ENCODE measurements around the gene MEGF10.

The MEGF10 gene

DNA sequence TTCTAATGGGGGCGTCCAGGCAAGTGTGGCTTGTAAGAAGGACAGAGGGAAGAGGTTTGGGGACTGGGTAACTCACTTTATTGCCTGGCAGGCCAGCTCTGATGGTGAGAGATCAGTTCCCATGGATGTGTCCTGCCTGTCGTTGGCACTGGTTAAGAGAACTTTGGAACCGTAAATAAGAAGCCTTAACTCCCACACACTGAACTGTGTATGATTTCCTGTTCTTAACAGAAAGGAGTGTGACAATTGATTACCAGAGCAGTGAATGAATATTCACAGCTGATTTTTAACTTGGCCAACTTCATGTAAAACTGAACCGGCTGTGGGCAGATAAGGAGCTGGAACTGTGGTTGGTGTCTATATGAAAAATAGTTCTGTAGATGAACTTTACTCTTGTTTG is 63.2 kb downstream of the MEGF10 start:
- TF ChIP-seq POLR2A (IDR thresholded peaks at IDR 0.05; ENCODE audit: low read depth, low read length), result no peak
- no peak for FAIRE-seq
- DNase-seq (ENCODE audit: insufficient read length, low spot score), result no peak

DNA sequence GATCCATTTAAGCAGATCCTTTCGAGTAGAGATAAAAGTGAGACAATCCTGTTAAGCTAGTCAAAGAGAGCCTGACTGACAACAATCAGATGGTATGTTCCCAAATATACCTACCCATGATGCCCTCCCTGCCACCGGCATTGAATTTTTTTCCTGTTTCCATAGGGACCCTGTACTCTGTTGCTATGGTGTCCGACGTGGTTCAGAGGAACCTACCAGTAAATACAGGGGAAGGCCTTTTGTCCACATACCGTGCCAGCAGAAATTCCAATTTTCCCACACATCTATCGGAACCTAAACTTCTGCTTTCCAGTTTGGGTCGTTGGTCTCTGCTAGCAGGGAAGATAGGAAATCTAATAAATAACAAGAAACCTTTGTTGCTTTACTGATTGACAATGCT is 64.7 kb downstream of the MEGF10 start:
- no peak for DNase-seq (ENCODE audit: insufficient read length, low spot score)
- no peak for TF ChIP-seq POLR2A (IDR thresholded peaks at IDR 0.05; ENCODE audit: low read depth, low read length)
- FAIRE-seq, result no peak

DNA sequence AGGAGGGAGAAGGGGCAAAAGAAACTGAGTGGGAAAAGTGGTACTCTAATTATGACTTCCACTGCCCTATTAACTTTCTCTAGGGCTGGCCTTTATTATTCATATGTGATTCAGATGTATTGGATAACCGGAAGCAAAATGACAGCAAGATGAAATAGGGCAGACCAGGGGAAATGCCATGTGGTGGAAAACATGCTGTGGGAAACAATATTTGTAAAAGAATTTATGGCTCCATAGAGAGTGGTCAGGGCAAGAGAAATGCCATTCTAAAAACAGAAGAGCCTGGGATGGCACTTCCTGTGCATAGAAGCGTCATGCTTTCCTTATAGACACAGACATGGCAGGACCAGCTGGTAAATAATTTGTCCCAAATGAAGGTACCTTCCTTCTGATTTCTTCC is 67.7 kb downstream of the MEGF10 start:
- TF ChIP-seq POLR2A (IDR thresholded peaks at IDR 0.05; ENCODE audit: low read depth, low read length), result no peak
- DNase-seq (ENCODE audit: insufficient read length, low spot score) (peak; percentile 4), FAIRE-seq (no peak)

DNA sequence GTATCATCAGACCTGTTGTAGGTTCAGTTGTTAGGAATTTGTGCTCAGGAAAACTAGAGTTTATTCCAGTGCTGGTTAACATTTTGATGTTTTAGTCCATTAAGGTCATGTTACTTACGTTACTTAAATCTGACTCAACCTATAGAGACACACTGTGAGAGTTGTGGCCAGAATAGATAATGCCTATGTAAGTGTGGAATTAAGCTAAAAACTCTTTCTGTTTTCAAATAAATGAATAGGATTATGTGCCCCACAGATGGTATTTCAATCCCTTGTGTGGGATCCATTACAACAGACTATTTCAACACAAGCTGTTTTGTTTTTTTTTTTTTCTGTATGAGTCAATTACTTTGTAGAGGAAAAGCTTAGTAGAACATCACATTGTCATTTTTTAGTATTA is 68.1 kb downstream of the MEGF10 start:
- DNase-seq (ENCODE audit: insufficient read length, low spot score) (no peak), FAIRE-seq (peak; percentile 69)
- no peak for TF ChIP-seq POLR2A (IDR thresholded peaks at IDR 0.05; ENCODE audit: low read depth, low read length)

DNA sequence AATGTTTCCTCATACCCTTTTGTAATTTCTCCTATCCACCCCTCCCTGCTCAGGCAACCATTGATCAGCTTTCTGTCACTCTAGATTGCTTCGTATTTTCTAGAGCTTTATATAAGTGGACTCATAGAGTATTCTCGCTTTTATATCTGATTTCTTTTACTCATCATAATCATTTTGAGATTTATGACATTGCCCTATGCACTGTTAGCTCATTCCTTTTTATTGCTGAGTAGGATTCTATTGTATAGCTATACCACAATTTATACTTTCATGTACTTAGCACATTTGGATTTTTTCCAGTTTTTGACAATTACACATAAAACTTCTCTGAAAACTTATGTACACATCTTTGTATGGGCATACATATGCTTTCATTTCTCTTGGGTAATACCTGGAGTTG is 68.9 kb downstream of the MEGF10 start:
- no peak for FAIRE-seq
- DNase-seq (ENCODE audit: insufficient read length, low spot score), result no peak
- TF ChIP-seq POLR2A (IDR thresholded peaks at IDR 0.05; ENCODE audit: low read depth, low read length), result no peak

DNA sequence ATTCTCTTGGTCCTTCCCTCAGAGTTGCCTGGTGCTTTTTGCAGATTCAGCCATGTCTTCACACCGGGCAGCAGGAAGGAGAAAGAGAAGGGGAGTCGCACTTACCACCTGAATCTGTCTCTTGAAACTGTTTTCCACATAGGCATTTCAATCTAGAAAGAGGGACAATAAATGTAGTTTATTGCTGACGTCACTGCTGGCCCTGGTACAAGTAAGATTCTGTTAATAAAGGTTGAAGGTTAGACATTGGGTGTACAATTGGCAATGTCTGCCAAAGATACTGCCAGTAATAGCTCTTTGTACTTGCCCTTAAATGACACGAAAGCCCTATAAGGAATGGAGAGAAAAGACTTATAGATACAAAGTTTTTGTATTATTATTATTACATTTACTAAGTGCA is 72.8 kb downstream of the MEGF10 start:
- DNase-seq (ENCODE audit: insufficient read length, low spot score) (no peak), FAIRE-seq (no peak)
- TF ChIP-seq POLR2A (IDR thresholded peaks at IDR 0.05; ENCODE audit: low read depth, low read length), result no peak

DNA sequence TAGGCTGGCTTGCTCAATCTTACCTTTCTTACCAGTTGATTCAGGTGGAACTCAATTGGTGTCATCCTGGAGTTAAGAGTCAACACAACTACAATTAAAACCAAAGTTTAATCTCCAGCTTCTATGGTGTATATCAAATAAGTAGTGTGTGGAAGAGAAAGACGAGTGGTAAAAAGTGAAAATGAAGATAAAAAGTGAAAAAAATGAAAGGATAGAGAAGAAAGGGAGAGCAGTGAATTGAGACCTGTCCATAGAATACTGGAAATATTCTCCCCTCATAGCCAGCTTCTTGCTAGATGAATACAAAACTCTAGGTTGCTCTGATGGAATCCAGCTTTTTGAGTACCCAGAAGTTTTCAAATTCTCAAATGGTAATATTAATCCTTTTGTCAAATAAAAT is 76.4 kb downstream of the MEGF10 start:
- FAIRE-seq, result no peak
- no peak for TF ChIP-seq POLR2A (IDR thresholded peaks at IDR 0.05; ENCODE audit: low read depth, low read length)
- DNase-seq (ENCODE audit: insufficient read length, low spot score), result no peak

DNA sequence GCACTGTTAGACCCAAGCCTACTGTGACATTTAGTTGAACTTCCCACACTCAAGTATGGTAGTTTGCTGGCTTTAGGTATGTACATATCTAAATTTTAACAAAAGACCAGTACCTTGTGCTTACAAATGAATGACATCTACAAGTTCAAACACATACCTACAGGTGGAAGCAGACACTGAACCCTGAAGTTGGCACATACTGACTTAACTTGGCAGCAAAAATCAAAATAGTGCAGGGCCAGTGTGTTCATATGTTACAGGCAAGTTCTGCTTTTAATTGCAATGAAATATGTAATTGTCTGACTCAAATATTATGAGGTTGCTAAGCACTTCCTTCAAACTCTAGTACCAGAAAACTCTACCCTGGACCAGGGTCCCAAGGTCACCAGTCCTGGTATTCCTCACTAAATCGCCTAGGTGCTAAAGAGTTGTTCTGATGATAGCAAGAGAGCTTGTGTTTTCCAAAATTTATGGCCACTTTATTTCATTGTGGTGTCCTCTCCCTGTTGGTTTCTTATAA is 77.4 kb downstream of the MEGF10 start:
- no peak for FAIRE-seq

DNA sequence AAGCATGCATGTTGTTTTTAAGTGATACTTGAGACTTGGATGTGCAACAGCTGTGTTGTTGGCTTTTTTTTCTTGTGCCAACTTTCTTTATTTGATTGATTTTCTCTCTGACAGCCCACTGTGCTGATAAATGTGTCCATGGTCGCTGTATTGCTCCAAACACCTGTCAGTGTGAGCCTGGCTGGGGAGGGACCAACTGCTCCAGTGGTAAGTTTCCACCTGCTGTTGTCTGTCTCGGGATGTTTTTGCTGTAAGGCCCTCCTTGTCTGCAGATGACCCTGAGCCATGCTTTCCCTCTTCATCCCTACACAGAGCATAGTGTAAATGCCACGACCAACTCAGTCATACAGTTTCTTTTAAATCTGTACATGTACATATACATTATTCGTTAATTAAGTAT is 79.2 kb downstream of the MEGF10 start:
- no peak for FAIRE-seq
- TF ChIP-seq POLR2A (IDR thresholded peaks at IDR 0.05; ENCODE audit: low read depth, low read length), result no peak

More for the DNA sequence above, 77.4 kb downstream of the MEGF10 start:
- no peak for DNase-seq (ENCODE audit: insufficient read length, low spot score)
- no peak for TF ChIP-seq POLR2A (IDR thresholded peaks at IDR 0.05; ENCODE audit: low read depth, low read length)

DNA sequence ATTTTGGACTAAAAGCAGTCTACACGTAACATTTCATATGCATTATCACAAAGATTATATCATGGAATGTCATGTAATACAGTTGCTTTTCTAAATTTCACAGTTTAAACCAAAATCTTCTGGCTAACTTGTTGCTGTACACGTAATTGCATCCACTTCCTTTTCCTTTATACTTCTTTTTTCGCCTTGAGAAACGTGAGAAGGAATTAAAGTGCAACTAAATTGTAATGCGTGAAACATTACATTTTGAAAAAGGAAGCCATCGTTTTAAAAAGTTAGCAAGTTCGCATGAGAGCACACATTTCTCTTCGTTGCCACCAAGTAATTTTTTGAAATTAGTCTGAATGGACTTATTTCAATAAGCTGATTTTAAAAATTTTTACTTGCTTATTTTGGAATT is 80.0 kb downstream of the MEGF10 start:
- DNase-seq (ENCODE audit: insufficient read length, low spot score), result no peak
- no peak for TF ChIP-seq POLR2A (IDR thresholded peaks at IDR 0.05; ENCODE audit: low read depth, low read length)
- no peak for FAIRE-seq

More for the DNA sequence above, 79.2 kb downstream of the MEGF10 start:
- DNase-seq (ENCODE audit: insufficient read length, low spot score), result no peak

DNA sequence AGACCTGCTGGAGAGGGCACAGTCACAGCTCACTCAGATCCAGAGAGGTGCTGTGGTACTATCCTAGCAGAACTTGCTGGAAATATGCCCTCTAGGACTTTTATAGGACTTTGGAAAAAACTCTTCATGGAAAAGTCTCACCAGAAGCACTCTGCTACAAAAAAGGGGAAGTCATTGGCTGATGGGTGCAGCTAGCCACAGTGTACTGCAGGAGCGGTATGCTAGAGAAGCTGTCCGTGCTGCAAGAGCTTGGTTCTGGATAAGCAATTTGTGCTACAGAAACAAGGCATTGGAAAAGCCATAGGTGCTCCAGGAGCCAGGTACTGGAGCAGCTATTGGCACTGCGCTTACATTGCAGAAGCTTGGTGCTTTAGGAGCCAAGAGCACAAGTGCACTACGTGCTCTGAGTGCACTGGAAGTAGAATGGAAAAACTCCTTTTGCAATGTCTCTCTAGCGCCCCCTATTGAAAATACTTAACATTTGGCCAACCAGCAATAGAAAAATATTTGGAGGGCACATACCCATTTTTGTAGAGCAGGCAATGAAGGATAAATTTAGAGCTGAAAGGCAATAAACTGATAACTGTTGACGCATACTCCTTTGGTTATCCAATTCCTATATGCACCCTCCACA is 83.4 kb downstream of the MEGF10 start:
- FAIRE-seq (no peak), DNase-seq (ENCODE audit: insufficient read length, low spot score) (no peak)
- no peak for TF ChIP-seq POLR2A (IDR thresholded peaks at IDR 0.05; ENCODE audit: low read depth, low read length)

DNA sequence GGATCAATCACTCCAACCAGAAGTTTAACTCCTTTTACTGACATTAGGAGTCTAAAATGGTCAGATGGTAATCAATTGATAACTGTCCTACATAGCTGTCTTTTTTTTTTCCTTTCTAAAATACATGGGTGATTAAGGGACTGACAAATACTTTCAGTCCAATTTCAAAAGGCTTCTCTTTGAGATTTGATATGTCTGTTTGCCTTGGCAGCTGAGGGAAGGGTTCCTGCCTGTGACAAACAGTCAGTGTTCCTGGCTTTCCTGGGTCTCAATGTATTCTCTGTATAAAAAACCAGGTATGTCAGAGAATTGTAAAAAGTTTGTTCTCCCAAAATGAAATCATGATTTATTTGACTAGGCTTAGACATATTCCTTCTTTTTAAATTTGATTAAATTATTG is 84.5 kb downstream of the MEGF10 start:
- DNase-seq (ENCODE audit: insufficient read length, low spot score), result no peak
- FAIRE-seq, result no peak
- no peak for TF ChIP-seq POLR2A (IDR thresholded peaks at IDR 0.05; ENCODE audit: low read depth, low read length)

DNA sequence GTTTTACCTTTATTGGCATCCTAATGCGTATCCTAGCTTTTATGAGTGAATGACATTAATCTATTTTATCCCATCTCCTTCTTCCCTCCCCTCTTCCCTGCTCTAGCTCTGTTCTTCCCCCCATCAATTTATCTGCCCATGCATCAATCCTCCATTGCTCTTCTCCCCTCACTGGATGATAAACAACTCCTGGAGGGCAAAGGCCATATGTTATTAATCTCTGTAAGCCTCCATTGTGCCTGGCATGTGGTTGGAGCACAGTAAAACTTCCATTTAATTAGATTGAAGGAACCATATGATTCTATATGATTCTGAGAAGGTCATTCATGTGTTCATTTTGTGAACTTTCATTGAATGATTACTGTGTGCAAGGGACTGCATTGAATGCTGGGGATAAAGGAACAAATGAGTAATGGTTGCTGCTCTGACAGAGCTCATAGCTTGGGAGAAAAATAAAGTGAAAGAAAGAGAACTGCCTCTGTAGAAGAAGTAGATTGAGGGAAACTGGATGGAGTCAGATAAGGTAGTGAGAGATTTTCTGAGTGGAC is 85.0 kb downstream of the MEGF10 start:
- TF ChIP-seq POLR2A (IDR thresholded peaks at IDR 0.05; ENCODE audit: low read depth, low read length), result no peak
- FAIRE-seq (no peak), DNase-seq (ENCODE audit: insufficient read length, low spot score) (no peak)

DNA sequence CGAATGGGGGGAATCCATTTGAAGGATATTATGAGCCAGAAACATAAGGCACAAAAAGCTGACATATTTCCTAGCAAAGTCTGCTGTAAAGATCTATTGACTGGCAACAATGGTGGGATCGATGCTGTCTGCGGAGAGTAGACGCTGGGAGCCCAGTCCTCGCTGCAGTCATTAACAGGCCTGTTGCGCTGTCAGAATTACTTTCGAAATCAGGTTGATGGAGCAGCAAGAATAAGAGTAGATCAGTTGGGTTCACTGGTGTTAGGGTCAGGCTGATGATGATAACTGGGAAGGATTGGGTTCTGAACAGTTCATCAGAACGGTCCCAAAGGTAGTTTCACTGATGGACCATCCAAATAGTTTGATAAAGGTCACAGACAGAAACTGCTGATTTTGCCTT is 87.1 kb downstream of the MEGF10 start:
- no peak for TF ChIP-seq POLR2A (IDR thresholded peaks at IDR 0.05; ENCODE audit: low read depth, low read length)
- FAIRE-seq (no peak), DNase-seq (ENCODE audit: insufficient read length, low spot score) (no peak)

DNA sequence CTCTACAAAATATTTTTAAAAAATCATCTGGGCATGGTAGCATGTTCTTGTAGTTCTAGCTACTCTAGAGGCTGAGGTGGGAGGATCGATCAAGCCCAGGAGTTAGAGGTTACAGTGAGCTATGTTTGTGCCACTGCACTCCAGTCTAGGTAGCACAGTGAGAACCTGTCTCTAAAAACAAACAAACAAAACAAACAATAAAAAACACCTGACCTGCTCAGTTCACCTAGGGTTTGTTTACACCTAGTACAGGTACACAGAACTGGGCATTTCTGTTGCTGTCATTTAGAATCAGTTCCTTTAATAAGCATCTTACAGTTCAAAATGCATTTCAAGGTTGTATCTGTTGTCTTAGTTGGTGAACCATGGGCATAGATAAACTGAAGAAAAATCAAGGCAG is 95.3 kb downstream of the MEGF10 start:
- FAIRE-seq (no peak), DNase-seq (ENCODE audit: insufficient read length, low spot score) (no peak)
- no peak for TF ChIP-seq POLR2A (IDR thresholded peaks at IDR 0.05; ENCODE audit: low read depth, low read length)

Data from H54 (cell line).